Ascending aorta (tissue), 2 donors: ENCODE measurements around the gene VWA8. TPM values are rescaled to one million over a fixed set of nuclear protein-coding genes. Genes with fewer than 3 reads are reported as not detected.

Experiments used
- DNase-seq, 2 donors: peaks; one replicate each; pipeline ENCODE4 v3.0.0-alpha.2; 2019; ENCODE audit warnings: low spot score in 2 of 2
- H3K27ac ChIP-seq, 2 donors: fragments of 200-600 bp; sonication (generic); one replicate each; pipeline ENCODE4 v1.5.1; 2016 to 2017; ENCODE audit warnings: mild to moderate bottlenecking in 1 of 2
- H3K27me3 ChIP-seq: fragments of 200-600 bp; sonication (generic); one replicate; pipeline ENCODE4 v1.5.1; 2017
- H3K36me3 ChIP-seq, 2 donors: fragments of 200-600 bp; sonication (generic); one replicate each; pipeline ENCODE4 v1.5.1; 2016
- H3K4me1 ChIP-seq, 2 donors: fragments of 200-600 bp; sonication (generic); one replicate each; pipeline ENCODE4 v1.5.1; 2016 to 2017; ENCODE audit warnings: mild to moderate bottlenecking in 1 of 2
- H3K4me3 ChIP-seq, 2 donors: fragments of 200-600 bp; sonication (generic); one replicate each; pipeline ENCODE4 v1.5.1; 2016 to 2017; ENCODE audit warnings: mild to moderate bottlenecking in 1 of 2
- H3K9me3 ChIP-seq, 2 donors: fragments of 200-600 bp; sonication (generic); one replicate each; pipeline ENCODE4 v1.5.1; 2016
- intact Hi-C: fragments of 100-400 bp; cut with DNase I; formaldehyde crosslinking; loops from one replicate; pipeline ENCODE4 v1.15.1; 2023
- total RNA-seq: library from RNA; depleted of rRNA; stranded (reverse); fragments of >200 nt; gene quantifications from one replicate; pipeline ENCODE4 v1.1.0, GENCODE V29; 2016
- TF ChIP-seq, protein P1 (sequence below), 3 experiments: fragments of 200-600 bp in 2 of 3; fragments of 450-650 bp in 1 of 3; sonication (generic) in 2 of 3; IDR thresholded peaks; one replicate each; pipeline ENCODE4 v1.5.1; 2016 to 2019; ENCODE audit warnings: antibody characterized with exemption in 3 of 3, mild to moderate bottlenecking in 1 of 3, moderate library complexity in 1 of 3

The VWA8 gene
- total RNA-seq, 1 donor from 2014 or later = 10.4 TPM

DNA sequence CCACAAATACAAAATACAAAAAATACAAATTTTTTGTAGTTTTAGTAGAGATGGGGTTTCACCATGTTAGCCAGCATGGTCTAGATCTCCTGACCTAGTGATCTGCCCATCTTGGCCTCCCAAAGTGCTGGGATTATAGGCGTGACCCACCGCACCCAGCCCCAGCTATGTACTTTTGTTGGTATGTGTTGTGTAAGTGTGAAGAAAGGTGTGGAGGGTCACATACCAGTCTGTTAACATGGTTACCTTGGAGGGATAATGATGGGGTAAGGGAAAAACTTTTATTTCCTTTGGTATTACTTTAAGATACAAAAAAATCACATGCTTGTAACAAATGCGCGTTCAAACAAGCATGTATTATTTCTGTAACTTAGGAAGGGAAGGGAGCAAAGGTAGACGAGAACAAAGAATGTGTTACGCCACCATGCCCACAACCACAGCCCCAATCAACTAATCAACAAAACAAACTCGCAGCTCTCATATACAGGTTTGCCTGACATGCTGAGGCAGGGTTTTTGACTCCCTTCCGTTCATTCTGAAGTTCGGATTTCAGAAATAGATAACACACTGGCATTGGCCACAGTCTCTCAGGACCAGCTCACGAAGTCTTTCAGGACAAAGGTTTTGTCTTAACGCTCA, 13.5 kb upstream of the VWA8 start:
- Histone ChIP-seq H3K27ac (no peak overlapping the region), H3K36me3 (no peaks in the 10 kb centered on the region), H3K4me3 (no peak overlapping the region), H3K4me1 (no peaks in the 10 kb centered on the region), H3K9me3 (no peaks in the 10 kb centered on the region), H3K27me3 (no peaks in the 10 kb centered on the region)
- no peak for DNase-seq
- intact Hi-C loops = no loop called here
- TF ChIP-seq, protein P1, sequence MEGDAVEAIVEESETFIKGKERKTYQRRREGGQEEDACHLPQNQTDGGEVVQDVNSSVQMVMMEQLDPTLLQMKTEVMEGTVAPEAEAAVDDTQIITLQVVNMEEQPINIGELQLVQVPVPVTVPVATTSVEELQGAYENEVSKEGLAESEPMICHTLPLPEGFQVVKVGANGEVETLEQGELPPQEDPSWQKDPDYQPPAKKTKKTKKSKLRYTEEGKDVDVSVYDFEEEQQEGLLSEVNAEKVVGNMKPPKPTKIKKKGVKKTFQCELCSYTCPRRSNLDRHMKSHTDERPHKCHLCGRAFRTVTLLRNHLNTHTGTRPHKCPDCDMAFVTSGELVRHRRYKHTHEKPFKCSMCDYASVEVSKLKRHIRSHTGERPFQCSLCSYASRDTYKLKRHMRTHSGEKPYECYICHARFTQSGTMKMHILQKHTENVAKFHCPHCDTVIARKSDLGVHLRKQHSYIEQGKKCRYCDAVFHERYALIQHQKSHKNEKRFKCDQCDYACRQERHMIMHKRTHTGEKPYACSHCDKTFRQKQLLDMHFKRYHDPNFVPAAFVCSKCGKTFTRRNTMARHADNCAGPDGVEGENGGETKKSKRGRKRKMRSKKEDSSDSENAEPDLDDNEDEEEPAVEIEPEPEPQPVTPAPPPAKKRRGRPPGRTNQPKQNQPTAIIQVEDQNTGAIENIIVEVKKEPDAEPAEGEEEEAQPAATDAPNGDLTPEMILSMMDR (IDR thresholded peaks at IDR 0.05) = no peak

DNA sequence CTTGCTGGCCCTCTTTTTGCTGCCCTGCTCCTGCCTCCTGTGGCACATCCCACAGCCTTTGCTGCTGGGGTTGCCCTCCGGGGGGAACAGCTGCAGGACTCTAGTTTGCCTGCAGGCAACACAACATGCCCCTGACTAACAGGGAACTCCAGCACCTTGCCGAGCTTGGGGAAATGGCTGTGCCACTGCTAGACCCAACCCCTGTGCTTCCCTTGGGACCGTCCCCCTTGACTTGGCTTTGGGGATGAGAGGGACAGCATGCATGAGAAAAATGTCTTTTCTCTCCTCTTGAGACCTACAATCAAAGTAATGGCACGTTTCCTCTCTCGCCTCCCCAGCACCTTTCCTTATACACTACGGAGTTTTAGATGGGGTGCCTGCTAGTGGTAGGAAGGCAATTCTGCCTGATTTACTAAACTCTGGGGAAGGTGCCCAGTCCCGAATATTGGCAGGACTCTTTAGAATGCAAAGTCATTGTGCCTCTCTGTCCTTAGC, 12.4 kb upstream of the VWA8 start:
- TF ChIP-seq, protein P1 (IDR thresholded peaks at IDR 0.05) = peak in 2 of 3 experiments; percentile 17 to 41
- Histone ChIP-seq H3K27ac (no peak overlapping the region), H3K4me1 (no peaks in the 10 kb centered on the region), H3K27me3 (no peaks in the 10 kb centered on the region), H3K36me3 (no peaks in the 10 kb centered on the region), H3K9me3 (no peaks in the 10 kb centered on the region), H3K4me3 (no peak overlapping the region)
- DNase-seq = no peak
- intact Hi-C loops = no loop called here

DNA sequence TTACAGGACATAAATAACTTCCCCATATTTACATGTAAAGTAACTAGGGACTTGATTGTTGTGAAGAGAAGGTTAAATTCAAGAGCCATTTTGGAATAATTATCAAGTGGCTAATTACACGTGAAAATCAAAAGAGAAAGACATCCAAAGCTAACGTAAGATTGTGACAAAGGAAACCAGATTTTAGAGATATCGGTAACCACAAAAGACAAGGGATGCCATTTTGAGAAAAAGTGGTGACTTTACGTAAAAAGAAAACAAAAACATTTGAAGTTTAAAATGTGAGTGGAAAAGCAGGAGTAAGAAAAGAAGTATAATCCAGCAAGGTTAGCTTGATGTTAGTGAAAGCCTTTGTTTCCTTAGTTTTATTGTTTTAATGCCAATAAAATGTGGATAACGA, 10.9 kb upstream of the VWA8 start:
- intact Hi-C loops = no loop called here
- H3K4me1 ChIP-seq = no peaks in the 10 kb centered on the region
- TF ChIP-seq, protein P1 (IDR thresholded peaks at IDR 0.05) = no peak
- no peaks in the 10 kb centered on the region for H3K9me3 ChIP-seq
- H3K4me3 ChIP-seq = no peak overlapping the region
- no peak for DNase-seq
- H3K27ac ChIP-seq = no peak overlapping the region
- H3K36me3 ChIP-seq = no peaks in the 10 kb centered on the region
- no peaks in the 10 kb centered on the region for H3K27me3 ChIP-seq

DNA sequence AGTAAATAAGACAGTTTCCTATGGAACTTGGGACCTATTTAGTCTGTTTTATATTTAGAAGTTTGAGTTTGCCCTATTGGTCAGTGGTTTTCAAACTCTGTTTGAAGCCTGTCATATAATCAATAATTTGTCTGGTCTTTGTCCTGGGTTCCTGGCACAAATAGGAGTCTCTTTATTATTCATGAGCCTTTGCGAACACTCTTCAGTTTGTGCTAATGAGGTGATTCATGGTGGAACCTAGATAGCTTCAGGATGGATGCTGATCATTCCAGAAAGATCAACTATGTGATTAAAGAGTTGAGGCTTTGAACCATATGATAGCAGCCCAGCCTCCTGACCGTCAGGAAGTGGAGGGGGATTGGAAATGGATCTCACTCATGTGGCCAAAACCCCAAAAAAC, 10.0 kb upstream of the VWA8 start:
- intact Hi-C loops = no loop called here
- no peak overlapping the region for H3K4me3 ChIP-seq
- no peaks in the 10 kb centered on the region for H3K27me3 ChIP-seq
- no peak for DNase-seq
- H3K4me1 ChIP-seq = no peaks in the 10 kb centered on the region
- TF ChIP-seq, protein P1 (IDR thresholded peaks at IDR 0.05) = no peak
- no peaks in the 10 kb centered on the region for H3K9me3 ChIP-seq
- no peaks in the 10 kb centered on the region for H3K36me3 ChIP-seq
- H3K27ac ChIP-seq = no peak overlapping the region

DNA sequence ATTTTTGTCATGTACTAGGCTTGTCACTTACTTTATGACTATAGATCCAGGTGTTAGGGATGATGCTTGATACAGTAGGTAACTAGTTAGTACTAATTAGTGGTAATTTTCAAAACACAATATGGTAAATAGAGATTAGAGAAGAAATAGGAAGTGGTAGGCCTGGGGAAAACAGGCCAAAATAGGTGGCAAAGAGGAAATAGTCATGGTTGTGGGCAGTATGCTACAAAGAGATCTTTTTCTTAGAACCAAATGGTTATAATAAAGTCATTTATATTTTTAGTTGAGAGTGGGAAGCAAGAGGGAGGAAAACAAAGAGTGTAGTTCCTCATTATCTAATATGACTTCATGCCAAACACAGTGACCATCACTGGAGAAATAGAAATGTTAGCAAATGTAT, 9.1 kb upstream of the VWA8 start:
- Histone ChIP-seq H3K27me3 (no peaks in the 10 kb centered on the region), H3K4me3 (no peak overlapping the region), H3K27ac (no peak overlapping the region), H3K9me3 (no peaks in the 10 kb centered on the region), H3K4me1 (no peaks in the 10 kb centered on the region), H3K36me3 (no peaks in the 10 kb centered on the region)
- intact Hi-C loops = no loop called here
- TF ChIP-seq, protein P1 (IDR thresholded peaks at IDR 0.05) = no peak
- no peak for DNase-seq

DNA sequence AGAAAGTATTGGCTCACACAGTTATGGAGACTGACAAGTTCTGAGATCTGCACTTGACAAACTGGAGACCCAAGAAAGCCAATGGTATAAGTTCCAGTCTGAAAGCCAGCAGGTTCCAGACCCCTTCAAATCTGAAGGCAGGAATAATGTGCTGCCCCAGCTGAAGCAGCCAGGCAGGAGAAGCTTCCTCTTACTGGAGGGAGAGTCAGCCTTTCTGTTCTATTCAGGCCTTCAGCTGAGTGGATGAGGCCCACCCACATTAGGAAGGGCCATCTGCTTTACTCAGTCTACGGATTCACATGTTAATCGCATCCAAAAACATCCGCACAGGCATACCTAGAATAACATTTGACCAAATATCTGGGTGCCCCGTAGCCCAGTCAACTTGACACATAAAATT, 8.2 kb upstream of the VWA8 start:
- Histone ChIP-seq H3K27me3 (no peaks in the 10 kb centered on the region), H3K27ac (no peak overlapping the region), H3K4me3 (no peak overlapping the region), H3K9me3 (no peaks in the 10 kb centered on the region), H3K36me3 (no peaks in the 10 kb centered on the region), H3K4me1 (no peaks in the 10 kb centered on the region)
- intact Hi-C loops = no loop called here
- no peak for DNase-seq
- TF ChIP-seq, protein P1 (IDR thresholded peaks at IDR 0.05) = no peak
